B cell (primary cell): ENCODE measurements around the gene LXN. TPM values are rescaled to one million over a fixed set of nuclear protein-coding genes. Genes with fewer than 3 reads are reported as not detected.
A peak's percentile ranks its signal among the peaks of the same experiment; 100 is the strongest.

Source experiments
- ATAC-seq: fragments of 200-7000 bp; cut with Tn5 transposase; one replicate; pipeline ENCODE4 v1.10.0; 2021; ENCODE audit warnings: low read depth, mild to moderate bottlenecking, moderate number of reproducible peaks, moderate library complexity
- CTCF ChIA-PET: fragments of 350-600 bp; sonication (Branson Sonifier 250); formaldehyde crosslinking; loops from one replicate; lab custom pipeline; 2021; ENCODE audit warnings: antibody characterized with exemption, inconsistent platforms; lab: Charles Lee
- POLR2A ChIA-PET: fragments of 350-600 bp; sonication (Branson Sonifier 250); formaldehyde crosslinking; loops from one replicate; lab custom pipeline; 2021; ENCODE audit warnings: antibody characterized with exemption; lab: Charles Lee
- DNase-seq: peaks from one replicate; pipeline ENCODE4 v3.0.0; 2013
- H2AFZ ChIP-seq: 2 replicates; pipeline ENCODE4 v1.6.1; 2012; ENCODE audit warnings: mild to moderate bottlenecking, low read depth, low read length; ENCODE audit not compliant: insufficient read depth, poor library complexity, severe bottlenecking
- H3K27ac ChIP-seq, 2 donors: 1 replicate in 1 of 2; 2 replicates in 1 of 2; pipeline ENCODE4 v1.5.1; 2012 to 2013; ENCODE audit warnings: low read length in 2 of 2, mild to moderate bottlenecking in 2 of 2, moderate library complexity in 1 of 2
- H3K27me3 ChIP-seq, 4 experiments: fragments of 200-600 bp in 1 of 4; sonication (generic) in 1 of 4; replicated peaks in 1 of 4; 1 replicate in 2 of 4; 2 replicates in 2 of 4; pipeline versions ENCODE4 v1.6.1 to v1.7.0; 2013 to 2016; ENCODE audit warnings: low read length in 3 of 4, mild to moderate bottlenecking in 2 of 4, mixed read lengths in 1 of 4, moderate library complexity in 1 of 4; ENCODE audit not compliant: insufficient read depth in 4 of 4, control insufficient read depth in 3 of 4; ENCODE audit errors: control extremely low read depth in 1 of 4
- H3K36me3 ChIP-seq, 2 experiments: replicated peaks in 1 of 2; 1 replicate in 1 of 2; 2 replicates in 1 of 2; pipeline versions ENCODE4 v1.6.1 to v1.7.1; 2013; ENCODE audit warnings: low read length in 1 of 2; ENCODE audit not compliant: insufficient read depth in 2 of 2, control insufficient read depth in 1 of 2; ENCODE audit errors: control extremely low read depth in 1 of 2, extremely low read depth in 1 of 2
- H3K4me1 ChIP-seq, 2 donors: fragments of 200-600 bp in 1 of 2; sonication (generic) in 1 of 2; 1 replicate in 1 of 2; 2 replicates in 1 of 2; pipeline versions ENCODE4 v1.5.1 to v1.6.1; 2013 to 2017; ENCODE audit warnings: low read length in 2 of 2; ENCODE audit not compliant: control insufficient read depth in 2 of 2, insufficient read depth in 2 of 2
- H3K4me2 ChIP-seq: replicated peaks from 2 replicates; pipeline ENCODE3; 2012; ENCODE audit warnings: mild to moderate bottlenecking, low read depth, low read length; ENCODE audit not compliant: poor library complexity, severe bottlenecking
- H3K4me3 ChIP-seq, 5 experiments: fragments of 200-600 bp in 1 of 5; sonication (generic) in 1 of 5; 1 replicate in 3 of 5; 2 replicates in 2 of 5; pipeline versions ENCODE4 v1.5.1 to v1.7.0; 2011 to 2016; ENCODE audit warnings: low read length in 4 of 5, mild to moderate bottlenecking in 4 of 5, low read depth in 2 of 5, control low read depth in 1 of 5, moderate library complexity in 1 of 5; ENCODE audit not compliant: insufficient read depth in 1 of 5; ENCODE audit errors: control extremely low read depth in 1 of 5, extremely low read depth in 1 of 5
- H3K79me2 ChIP-seq: fragments of 200-600 bp; sonication (generic); one replicate; pipeline ENCODE4 v1.6.0; 2016; ENCODE audit warnings: low read length; ENCODE audit not compliant: control insufficient read depth, insufficient read depth
- H3K9ac ChIP-seq: fragments of 200-600 bp; sonication (generic); 2 replicates; pipeline ENCODE4 v1.6.1; 2017; ENCODE audit warnings: mild to moderate bottlenecking, low read length, moderate library complexity
- H3K9me3 ChIP-seq, 3 donors: one replicate each; pipeline versions ENCODE4 v1.6.1 to v1.7.1; 2013; ENCODE audit warnings: low read length in 2 of 3; ENCODE audit not compliant: control insufficient read depth in 2 of 3, insufficient read depth in 1 of 3; ENCODE audit errors: control extremely low read depth in 1 of 3
- H4K20me1 ChIP-seq: 2 replicates; pipeline ENCODE4 v1.6.0; 2012; ENCODE audit warnings: mild to moderate bottlenecking, low read length; ENCODE audit not compliant: insufficient read depth, control insufficient read depth, poor library complexity, severe bottlenecking
- H3K27ac Mint-ChIP-seq: one replicate; pipeline ENCODE4 v1.8.0; 2021; ENCODE audit warnings: mixed read lengths
- H3K27me3 Mint-ChIP-seq: one replicate; pipeline ENCODE4 v1.8.0; 2021; ENCODE audit warnings: mixed read lengths
- H3K4me1 Mint-ChIP-seq: one replicate; pipeline ENCODE4 v1.8.0; 2021; ENCODE audit warnings: mixed read lengths
- H3K4me3 Mint-ChIP-seq: one replicate; pipeline ENCODE4 v1.8.0; 2021; ENCODE audit warnings: mixed read lengths
- H3K9me3 Mint-ChIP-seq: one replicate; pipeline ENCODE4 v1.8.0; 2022; ENCODE audit warnings: mixed read lengths; ENCODE audit not compliant: insufficient read depth
- CTCF ChIP-seq: fragments of 200-600 bp; IDR thresholded peaks from one replicate; pipeline ENCODE4 v1.8.0; 2022; ENCODE audit warnings: antibody characterized with exemption, mild to moderate bottlenecking
- EZH2 ChIP-seq: IDR thresholded peaks from 2 replicates; pipeline ENCODE4 v1.6.1; 2012; ENCODE audit warnings: borderline replicate concordance, low read depth, mild to moderate bottlenecking, moderate library complexity, low read length; ENCODE audit not compliant: insufficient read depth, poor library complexity, severe bottlenecking
- WGBS: methylation state at CpG from one replicate; pipeline ENCODE4 v1.1.5; 2013; ENCODE audit warnings: missing lambda C conversion rate; ENCODE audit not compliant: insufficient coverage; 5-methylcytosine and 5-hydroxymethylcytosine counted together
- intact Hi-C: fragments of 100-400 bp; cut with micrococcal nuclease; formaldehyde crosslinking; loops from one replicate; pipeline ENCODE4 v1.10.0; 2022
- polyA minus RNA-seq: library from RNA; depleted of rRNA, polyadenylated mRNA; stranded (reverse); fragments of >200 nt; gene quantifications from 2 replicates; pipeline ENCODE4 v1.2.3, GENCODE V29; 2012
- polyA plus RNA-seq: library from polyadenylated mRNA; depleted of rRNA; stranded (reverse); fragments of >200 nt; gene quantifications from 2 replicates; pipeline ENCODE4 v1.2.3, GENCODE V29; 2012
- total RNA-seq, 2 donors: library from RNA; stranded (reverse); fragments of 120-200 nt in 1 of 2; gene quantifications; 1 replicate in 1 of 2; 2 replicates in 1 of 2; pipeline versions ENCODE4 v1.2.3 to v1.2.4, GENCODE V29; 2013 to 2022

The LXN gene, protein sequence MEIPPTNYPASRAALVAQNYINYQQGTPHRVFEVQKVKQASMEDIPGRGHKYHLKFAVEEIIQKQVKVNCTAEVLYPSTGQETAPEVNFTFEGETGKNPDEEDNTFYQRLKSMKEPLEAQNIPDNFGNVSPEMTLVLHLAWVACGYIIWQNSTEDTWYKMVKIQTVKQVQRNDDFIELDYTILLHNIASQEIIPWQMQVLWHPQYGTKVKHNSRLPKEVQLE
- 5.1 and 7.9 TPM in 2 replicates for total RNA-seq
- total RNA-seq (2013): 6.7 TPM
- 1.4 and 3.2 TPM in 2 replicates for polyA plus RNA-seq
- polyA minus RNA-seq: 2.8 and 4.3 TPM in 2 replicates

GRCh38 chr3:158672215-158673176, at the start of gene LXN:
Gene LXN (minus strand): TSS chr3:158672648. CDS start chr3:158672478, 170 bp downstream.
- CTCF ChIA-PET: interaction anchor here (1.6 to 2.7 kb wide), 2 partner anchors 13 to 28 kb away, joined by 5 to 10 read pairs; partner anchors contain the start of gene GFM1
- H3K4me1 Mint-ChIP-seq: peaks cover 25% of the 10 kb centered on the region
- Histone ChIP-seq H3K79me2 (no peaks in the 10 kb centered on the region), H2AFZ (peak within 1 kb of the TSS; percentile 82), H3K4me3 (peak within 1 kb of the TSS; percentile 58 to 80 (median 76)), H3K9ac (peak within 1 kb of the TSS; percentile 81), H3K9me3 (no peaks in the 10 kb centered on the region), H4K20me1 (no peaks in the 10 kb centered on the region), H3K4me2 (peak within 1 kb of the TSS; percentile 86), H3K36me3 (peaks cover 0 to 17% of the 10 kb centered on the region in 2 experiments), H3K27ac (peak within 1 kb of the TSS; percentile 44 to 58), H3K27me3 (no peaks in the 10 kb centered on the region), H3K4me1 (peaks cover 11 to 12% of the 10 kb centered on the region in 2 donors)
- H3K4me3 Mint-ChIP-seq: peak within 1 kb of the TSS; percentile 96
- no peaks in the 10 kb centered on the region for H3K27me3 Mint-ChIP-seq
- no peaks in the 10 kb centered on the region for H3K9me3 Mint-ChIP-seq
- POLR2A ChIA-PET: no interaction called here
- peak within 1 kb of the TSS; percentile 92 for H3K27ac Mint-ChIP-seq
- no peak for TF ChIP-seq EZH2
- peak; percentile 48 for TF ChIP-seq CTCF
- intact Hi-C loops: loop anchor here (1.0 to 2.0 kb wide), 4 partner anchors 11 to 130 kb away; partner anchors contain the start of genes GFM1 and MFSD1
- peak; percentile 78 for DNase-seq
- 8% methylated on average over 20 of the region's 30 CpGs for WGBS
- ATAC-seq: peak; percentile 97
